BE2C (cell line): Measurements from ENCODE around the gene TTC28.

Experiments
- DNase-seq: peaks from one replicate; pipeline ENCODE4 v3.0.0-alpha.2; 2020
- H3K27me3 ChIP-seq: fragments of 250-450 bp; sonication (Bioruptor Pico); 2 replicates; pipeline ENCODE4 v1.5.1; 2020; ENCODE audit warnings: mild to moderate bottlenecking
- H3K36me3 ChIP-seq: fragments of 250-450 bp; sonication (Bioruptor Pico); 2 replicates; pipeline ENCODE4 v1.5.1; 2020; ENCODE audit warnings: mild to moderate bottlenecking
- H3K4me1 ChIP-seq: fragments of 250-450 bp; sonication (Bioruptor Pico); 2 replicates; pipeline ENCODE4 v1.5.1; 2020
- H3K4me3 ChIP-seq: 2 replicates; pipeline ENCODE4 v1.5.1; 2011; ENCODE audit warnings: low read depth, low read length
- H3K9me3 ChIP-seq: fragments of 250-450 bp; sonication (Bioruptor Pico); 2 replicates; pipeline ENCODE4 v1.5.1; 2020
- CTCF ChIP-seq: IDR thresholded peaks from 2 replicates; pipeline ENCODE4 v1.5.1; 2012; ENCODE audit warnings: mild to moderate bottlenecking, low read depth, low read length

Gene TTC28

GRCh38 chr22:28148816-28149465, 530.7 kb downstream of the TTC28 start:
- no peak overlapping the region for H3K4me3 ChIP-seq
- H3K4me1 ChIP-seq, result peaks cover 7% of the 10 kb centered on the region
- TF ChIP-seq CTCF, result no peak
- H3K36me3 ChIP-seq, result no peaks in the 10 kb centered on the region; the same call in 1 of the 2 replicates
- no peaks in the 10 kb centered on the region for H3K9me3 ChIP-seq
- DNase-seq, result no peak
- H3K27me3 ChIP-seq, result no peaks in the 10 kb centered on the region

- Histone ChIP-seq H3K9me3 (no peaks in the 10 kb centered on the region), H3K4me3 (no peak overlapping the region), H3K36me3 (no peaks in the 10 kb centered on the region; the same call in 1 of the 2 replicates), H3K27me3 (no peaks in the 10 kb centered on the region), H3K4me1 (peaks cover 7% of the 10 kb centered on the region)
- no peak for TF ChIP-seq CTCF
- no peak for DNase-seq
These were observed 532.2 kb downstream of the TTC28 start for GRCh38 chr22:28147401-28147800.

GRCh38 chr22:28146401-28147314, 533.0 kb downstream of the TTC28 start:
- peak; percentile 19 for DNase-seq
- Histone ChIP-seq H3K27me3 (no peaks in the 10 kb centered on the region), H3K4me3 (no peak overlapping the region), H3K4me1 (peaks cover 7% of the 10 kb centered on the region), H3K36me3 (no peaks in the 10 kb centered on the region; the same call in 1 of the 2 replicates), H3K9me3 (no peaks in the 10 kb centered on the region)
- TF ChIP-seq CTCF, result no peak

DNA sequence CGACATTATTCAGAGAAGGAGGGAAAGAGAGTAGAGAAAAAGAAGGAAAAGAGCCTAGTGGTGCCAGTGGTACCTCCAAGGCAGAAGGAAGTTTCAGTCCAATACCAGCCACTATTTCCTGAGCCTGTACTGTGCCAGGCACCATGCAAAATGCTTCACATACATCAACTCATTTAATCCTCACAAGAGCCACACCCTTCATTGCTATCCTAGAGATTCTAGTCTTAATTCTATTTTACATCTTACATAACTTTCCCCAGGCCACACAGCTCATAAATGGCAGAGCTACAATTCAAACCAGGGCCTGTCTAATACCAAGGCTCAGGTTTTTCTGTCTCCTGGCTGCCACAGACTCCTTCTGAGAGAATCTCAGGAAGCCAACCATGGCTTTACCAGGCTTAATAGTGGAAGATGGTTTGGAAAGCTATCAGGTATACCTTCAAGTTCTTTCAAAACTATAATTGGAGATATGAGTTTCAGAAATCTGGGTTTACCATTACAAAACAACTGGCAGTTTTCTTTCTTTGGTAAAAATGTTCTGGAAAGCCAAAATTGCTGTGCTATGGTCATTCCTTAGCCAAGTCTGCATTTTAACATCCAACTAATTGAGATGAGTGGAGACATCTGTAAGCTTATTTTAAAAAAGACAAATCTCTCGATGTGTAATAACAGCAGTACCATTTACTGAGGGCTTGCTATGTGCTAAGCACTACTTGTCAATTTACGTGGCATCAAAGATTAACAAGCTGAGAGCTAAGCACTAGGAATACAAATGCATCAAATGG, 535.5 kb downstream of the TTC28 start:
- DNase-seq, result no peak
- Histone ChIP-seq H3K4me1 (0 out of 2 replicates have a peak, but pooled peaks cover 2% of the 10 kb centered on the region), H3K4me3 (no peak overlapping the region), H3K9me3 (no peaks in the 10 kb centered on the region), H3K36me3 (no peaks in the 10 kb centered on the region; the same call in 1 of the 2 replicates), H3K27me3 (no peaks in the 10 kb centered on the region)
- no peak for TF ChIP-seq CTCF

GRCh38 chr22:28143241-28143865, 536.3 kb downstream of the TTC28 start:
- no peak for TF ChIP-seq CTCF
- Histone ChIP-seq H3K4me1 (0 out of 2 replicates have a peak, but pooled peaks cover 2% of the 10 kb centered on the region), H3K36me3 (no peaks in the 10 kb centered on the region), H3K4me3 (no peak overlapping the region), H3K27me3 (no peaks in the 10 kb centered on the region), H3K9me3 (no peaks in the 10 kb centered on the region)
- no peak for DNase-seq
